ENCODE measurements around the gene HOXB3. TPM values are rescaled to one million over a fixed set of nuclear protein-coding genes. Genes with fewer than 3 reads are reported as not detected.

The HOXB3 gene
- total RNA-seq, 2 experiments from 2014 or later: 0.47 to 1.2 TPM

GRCh38 chr17:48522031-48522653 is 67.9 kb downstream of the HOXB3 start:
- no peak for ATAC-seq
- intact Hi-C loops (cut with DNase I, micrococcal nuclease): no loop called here
- DNase-seq: no peak
- Mint-ChIP-seq H3K27me3 (peaks cover 46% of the 10 kb centered on the region), H3K9me3 (ENCODE audit: low read depth) (no peaks in the 10 kb centered on the region), H3K4me1 (no peaks in the 10 kb centered on the region), H3K4me3 (no peak overlapping the region), H3K27ac (no peak overlapping the region), H3K36me3 (ENCODE audit: low read depth) (no peaks in the 10 kb centered on the region)
- CTCF ChIA-PET: interaction anchor here (0.6 to 1.6 kb wide), 8 partner anchors 9 to 1070 kb away, joined by 3 to 9 read pairs (median 3); no protein-coding TSS in a partner anchor
- POLR2A ChIA-PET: no interaction called here

GRCh38 chr17:48520631-48521079 is 69.4 kb downstream of the HOXB3 start:
- intact Hi-C loops (cut with DNase I, micrococcal nuclease): no loop called here
- CTCF ChIA-PET: interaction anchor here (0.6 kb wide), 1 partner anchor 1005 kb away, joined by 4 read pairs; no protein-coding TSS in a partner anchor
- peaks cover 42% of the 10 kb centered on the region for H3K27me3 Mint-ChIP-seq

GRCh38 chr17:48519427-48519826 is 70.6 kb downstream of the HOXB3 start:
- no peaks in the 10 kb centered on the region for H3K36me3 Mint-ChIP-seq (ENCODE audit: low read depth)
- POLR2A ChIA-PET: interaction anchor here (0.7 kb wide), 1 partner anchor 21 kb away, joined by 9 read pairs; no protein-coding TSS in a partner anchor
- CTCF ChIA-PET: interaction anchor here (0.6 kb wide), 1 partner anchor 166 kb away, joined by 3 read pairs; no protein-coding TSS in a partner anchor
- no peak overlapping the region for H3K27ac Mint-ChIP-seq
- H3K4me1 Mint-ChIP-seq: no peaks in the 10 kb centered on the region
- intact Hi-C loops (cut with DNase I, micrococcal nuclease): no loop called here
- no peaks in the 10 kb centered on the region for H3K9me3 Mint-ChIP-seq (ENCODE audit: low read depth)
- DNase-seq: no peak
- H3K4me3 Mint-ChIP-seq: no peak overlapping the region
- H3K27me3 Mint-ChIP-seq: peaks cover 48% of the 10 kb centered on the region
- ATAC-seq: no peak

More at GRCh38 chr17:48520631-48521079, 69.4 kb downstream of the HOXB3 start:
- no peaks in the 10 kb centered on the region for H3K9me3 Mint-ChIP-seq (ENCODE audit: low read depth)
- no peak overlapping the region for H3K4me3 Mint-ChIP-seq
- DNase-seq (no peak), ATAC-seq (no peak)
- no peaks in the 10 kb centered on the region for H3K4me1 Mint-ChIP-seq
- H3K36me3 Mint-ChIP-seq (ENCODE audit: low read depth): no peaks in the 10 kb centered on the region
- POLR2A ChIA-PET: no interaction called here
- H3K27ac Mint-ChIP-seq: no peak overlapping the region

DNA sequence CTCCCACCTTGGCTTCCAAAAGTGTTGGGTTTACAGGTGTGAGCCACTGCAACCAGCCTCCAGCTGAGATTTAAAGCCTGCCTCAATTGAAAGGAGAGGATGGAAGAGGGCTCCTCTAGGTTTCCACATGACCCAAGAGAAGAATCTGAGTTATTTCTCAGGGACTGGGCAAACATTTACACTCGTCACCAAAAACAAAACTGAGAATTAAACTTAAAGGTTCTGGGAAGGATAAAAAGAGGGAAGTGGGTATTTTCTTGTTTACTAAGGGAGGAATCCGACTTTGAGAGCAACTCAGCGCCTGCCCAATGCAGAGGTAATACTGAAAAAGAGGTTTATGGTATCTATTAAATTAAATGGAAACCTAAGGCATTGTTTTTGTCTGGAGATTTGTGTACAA is 72.6 kb downstream of the HOXB3 start:
- DNase-seq: no peak
- POLR2A ChIA-PET: no interaction called here
- ATAC-seq: no peak
- H3K36me3 Mint-ChIP-seq (ENCODE audit: low read depth): no peaks in the 10 kb centered on the region
- no peaks in the 10 kb centered on the region for H3K9me3 Mint-ChIP-seq (ENCODE audit: low read depth)
- intact Hi-C loops (cut with DNase I, micrococcal nuclease): no loop called here
- H3K27ac Mint-ChIP-seq: no peak overlapping the region
- no peaks in the 10 kb centered on the region for H3K4me1 Mint-ChIP-seq
- no peak overlapping the region for H3K4me3 Mint-ChIP-seq
- peaks cover 52% of the 10 kb centered on the region for H3K27me3 Mint-ChIP-seq
- CTCF ChIA-PET: interaction anchor here (0.6 kb wide), 1 partner anchor 786 kb away, joined by 3 read pairs; no protein-coding TSS in a partner anchor

GRCh38 chr17:48515925-48516900 is 73.8 kb downstream of the HOXB3 start:
- intact Hi-C loops (cut with DNase I, micrococcal nuclease): no loop called here
- H3K4me3 Mint-ChIP-seq: no peak overlapping the region
- H3K9me3 Mint-ChIP-seq (ENCODE audit: low read depth): no peaks in the 10 kb centered on the region
- no peak for ATAC-seq
- no peaks in the 10 kb centered on the region for H3K36me3 Mint-ChIP-seq (ENCODE audit: low read depth)
- DNase-seq: no peak
- no peak overlapping the region for H3K27ac Mint-ChIP-seq
- H3K27me3 Mint-ChIP-seq: peaks cover 53% of the 10 kb centered on the region
- ChIA-PET POLR2A (no interaction called here), CTCF (interaction anchor here (0.6 to 0.8 kb wide), 4 partner anchors 10 to 161 kb away, joined by 3 to 4 read pairs (median 3); no protein-coding TSS in a partner anchor)
- peaks cover 7% of the 10 kb centered on the region for H3K4me1 Mint-ChIP-seq

DNA sequence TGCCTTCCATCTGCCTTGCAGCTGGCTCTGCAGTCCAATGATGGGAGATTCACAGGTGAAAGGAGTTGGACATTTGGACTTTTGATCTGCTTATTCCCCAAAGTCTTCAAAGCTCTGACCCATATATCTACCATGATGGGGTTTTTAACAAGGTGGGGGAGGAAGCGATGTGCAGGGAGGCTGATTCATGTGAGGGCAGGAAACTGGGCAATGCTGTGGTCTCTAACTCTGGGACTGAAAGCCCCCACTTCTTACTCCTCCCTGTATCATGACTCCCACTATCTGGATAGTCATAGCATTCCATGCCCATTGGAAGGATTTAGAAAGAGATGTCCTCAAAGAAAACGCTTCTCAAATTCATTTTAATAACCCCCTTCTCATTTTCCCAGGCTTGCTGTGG is 75.6 kb downstream of the HOXB3 start:
- Mint-ChIP-seq H3K4me1 (peaks cover 16% of the 10 kb centered on the region), H3K27me3 (peaks cover 45% of the 10 kb centered on the region), H3K27ac (no peak overlapping the region), H3K9me3 (ENCODE audit: low read depth) (no peaks in the 10 kb centered on the region), H3K36me3 (ENCODE audit: low read depth) (no peaks in the 10 kb centered on the region), H3K4me3 (no peak overlapping the region)
- ChIA-PET CTCF (interaction anchor here (0.7 kb wide), 2 partner anchors 11 to 364 kb away, joined by 3 to 4 read pairs; no protein-coding TSS in a partner anchor), POLR2A (no interaction called here)
- no peak for DNase-seq
- intact Hi-C loops (cut with DNase I, micrococcal nuclease): no loop called here
- no peak for ATAC-seq

DNA sequence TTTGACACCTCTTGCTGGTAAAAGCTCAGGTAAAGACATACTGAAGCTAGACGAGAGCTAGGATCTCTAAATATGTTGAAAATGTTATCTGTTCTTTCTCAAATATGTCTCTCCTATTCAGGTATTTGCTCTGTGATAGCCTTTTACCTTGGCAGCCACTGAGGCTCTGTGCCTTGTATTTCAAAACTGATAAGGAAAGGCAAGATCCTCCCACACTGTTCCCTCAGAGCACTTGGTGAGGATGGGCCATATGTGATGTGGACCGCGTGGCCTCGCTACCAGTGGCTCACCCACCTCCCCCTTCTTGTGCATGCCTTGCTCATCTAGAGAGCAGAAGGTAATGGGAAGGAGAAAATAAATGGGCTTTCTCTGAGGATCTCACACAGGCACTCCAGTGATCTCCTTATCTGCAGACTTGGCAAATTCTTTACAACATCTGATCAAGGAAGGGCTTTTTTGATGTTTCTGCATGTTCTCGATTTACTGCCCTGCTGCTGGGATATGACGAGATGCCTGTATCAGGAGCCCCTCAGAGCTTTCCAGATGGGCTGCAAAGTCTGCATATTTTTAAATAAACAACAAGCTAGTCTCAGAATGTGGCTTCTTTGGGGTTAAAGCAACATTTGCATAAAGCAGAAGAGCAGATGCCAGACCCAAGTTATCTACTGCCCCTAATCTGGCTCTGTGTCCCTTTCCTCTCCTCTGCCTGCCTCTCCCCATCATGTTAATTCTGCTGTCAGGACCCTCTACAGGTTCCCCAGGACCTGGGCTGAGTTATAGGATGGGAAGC is 76.2 kb downstream of the HOXB3 start:
- DNase-seq: no peak
- ChIA-PET CTCF (interaction anchor here (0.6 to 1.4 kb wide), 6 partner anchors 9 to 722 kb away, joined by 3 to 4 read pairs (median 3); no protein-coding TSS in a partner anchor), POLR2A (no interaction called here)
- Mint-ChIP-seq H3K27ac (no peak overlapping the region), H3K4me1 (peaks cover 16% of the 10 kb centered on the region), H3K9me3 (ENCODE audit: low read depth) (no peaks in the 10 kb centered on the region), H3K27me3 (peaks cover 42% of the 10 kb centered on the region), H3K36me3 (ENCODE audit: low read depth) (no peaks in the 10 kb centered on the region), H3K4me3 (no peak overlapping the region)
- ATAC-seq: no peak
- intact Hi-C loops (cut with DNase I, micrococcal nuclease): no loop called here

GRCh38 chr17:48513097-48513496 is 76.9 kb downstream of the HOXB3 start:
- CTCF ChIA-PET: interaction anchor here (1.0 to 1.4 kb wide), 3 partner anchors 9 to 162 kb away, joined by 3 read pairs; no protein-coding TSS in a partner anchor
- Mint-ChIP-seq H3K4me3 (no peak overlapping the region), H3K36me3 (ENCODE audit: low read depth) (no peaks in the 10 kb centered on the region), H3K9me3 (ENCODE audit: low read depth) (no peaks in the 10 kb centered on the region), H3K4me1 (peaks cover 16% of the 10 kb centered on the region), H3K27ac (no peak overlapping the region), H3K27me3 (peaks cover 45% of the 10 kb centered on the region)
- no peak for ATAC-seq
- DNase-seq: no peak
- POLR2A ChIA-PET: no interaction called here
- intact Hi-C loops (cut with DNase I, micrococcal nuclease): no loop called here

GRCh38 chr17:48510761-48511604 is 79.1 kb downstream of the HOXB3 start:
- H3K27me3 Mint-ChIP-seq: peaks cover 39% of the 10 kb centered on the region
- H3K9me3 Mint-ChIP-seq (ENCODE audit: low read depth): no peaks in the 10 kb centered on the region
- ATAC-seq (peak; percentile 95), DNase-seq (peak; percentile 59)
- peak overlapping the region; percentile 42 for H3K27ac Mint-ChIP-seq
- ChIA-PET POLR2A (interaction anchor here (0.7 kb wide), 1 partner anchor 151 kb away, joined by 4 read pairs; no protein-coding TSS in a partner anchor), CTCF (interaction anchor here (0.6 to 1.7 kb wide), 3 partner anchors 11 to 213 kb away, joined by 3 to 4 read pairs (median 3); no protein-coding TSS in a partner anchor)
- peaks cover 17% of the 10 kb centered on the region for H3K4me1 Mint-ChIP-seq
- no peaks in the 10 kb centered on the region for H3K36me3 Mint-ChIP-seq (ENCODE audit: low read depth)
- intact Hi-C loops (cut with DNase I, micrococcal nuclease): no loop called here
- no peak overlapping the region for H3K4me3 Mint-ChIP-seq

GRCh38 chr17:48510381-48510760 is 79.7 kb downstream of the HOXB3 start:
- H3K27ac Mint-ChIP-seq: no peak overlapping the region
- POLR2A ChIA-PET: no interaction called here
- peaks cover 23% of the 10 kb centered on the region for H3K4me1 Mint-ChIP-seq
- no peak for DNase-seq
- ATAC-seq: no peak
- intact Hi-C loops (cut with DNase I, micrococcal nuclease): no loop called here
- no peak overlapping the region for H3K4me3 Mint-ChIP-seq
- CTCF ChIA-PET: interaction anchor here (1.1 kb wide), 1 partner anchor 251 kb away, joined by 3 read pairs; no protein-coding TSS in a partner anchor
- peaks cover 35% of the 10 kb centered on the region for H3K27me3 Mint-ChIP-seq
- no peaks in the 10 kb centered on the region for H3K9me3 Mint-ChIP-seq (ENCODE audit: low read depth)
- no peaks in the 10 kb centered on the region for H3K36me3 Mint-ChIP-seq (ENCODE audit: low read depth)
